Suppressor macrophage treated with lipopolysaccharide for 4 hours (primary cell): ENCODE measurements around the gene MEG3.

Experiments used
- DNase-seq: peaks from one replicate; pipeline ENCODE4 v3.0.0-alpha.2; 2020

The MEG3 gene

DNA sequence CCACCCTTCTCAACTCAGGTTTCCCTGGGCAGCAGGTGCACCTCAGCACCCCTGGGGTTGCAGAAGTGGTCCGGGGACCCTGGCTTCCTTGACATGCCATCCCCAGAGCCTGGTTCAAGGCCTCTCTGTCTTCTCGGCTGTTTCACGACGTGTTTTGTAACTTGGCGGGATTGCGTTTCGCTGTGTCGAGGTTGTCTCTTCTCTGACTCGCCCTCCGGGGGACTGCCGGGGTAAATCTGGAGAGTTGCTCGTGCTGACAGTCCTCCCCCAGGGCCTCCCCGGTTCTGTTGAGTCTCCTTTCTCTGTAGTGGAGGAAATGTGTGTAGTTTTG is 25.6 kb downstream of the MEG3 start:
- no peak for DNase-seq

DNA sequence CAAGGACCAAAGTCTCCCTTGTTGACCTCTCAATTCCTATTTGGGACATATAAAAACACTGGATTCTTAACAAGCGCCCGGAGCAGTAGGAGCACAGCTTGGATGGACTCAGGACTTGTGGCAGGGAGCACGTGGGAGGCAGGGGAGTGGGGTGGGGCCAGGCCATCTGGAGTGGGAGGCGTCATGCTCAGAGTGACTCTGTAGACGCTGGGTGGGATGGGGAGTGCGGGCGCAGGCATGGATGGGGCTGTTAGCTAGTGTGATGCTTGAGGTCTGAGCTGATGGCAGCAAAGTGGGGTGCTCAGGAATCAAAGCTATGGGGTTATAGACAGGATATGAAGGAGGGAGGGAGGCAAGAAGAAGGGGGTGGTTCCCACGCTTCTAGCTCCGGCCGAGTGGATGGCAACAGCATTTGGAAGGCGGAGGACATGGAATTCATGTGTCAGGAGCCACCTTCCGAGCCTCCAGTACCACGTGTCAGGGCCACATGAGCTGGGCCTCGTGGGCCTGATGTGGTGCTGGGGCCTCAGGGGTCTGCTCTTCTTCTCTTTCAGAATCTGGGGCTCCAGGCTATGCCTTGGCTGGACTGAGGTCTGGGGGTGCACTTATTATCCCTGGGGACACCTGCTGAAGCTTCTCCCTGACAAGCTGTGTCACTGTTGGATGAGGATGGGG is 26.2 kb downstream of the MEG3 start:
- DNase-seq = no peak

GRCh38 chr14:100854435-100854834 is 28.5 kb downstream of the MEG3 start:
- DNase-seq = no peak

DNA sequence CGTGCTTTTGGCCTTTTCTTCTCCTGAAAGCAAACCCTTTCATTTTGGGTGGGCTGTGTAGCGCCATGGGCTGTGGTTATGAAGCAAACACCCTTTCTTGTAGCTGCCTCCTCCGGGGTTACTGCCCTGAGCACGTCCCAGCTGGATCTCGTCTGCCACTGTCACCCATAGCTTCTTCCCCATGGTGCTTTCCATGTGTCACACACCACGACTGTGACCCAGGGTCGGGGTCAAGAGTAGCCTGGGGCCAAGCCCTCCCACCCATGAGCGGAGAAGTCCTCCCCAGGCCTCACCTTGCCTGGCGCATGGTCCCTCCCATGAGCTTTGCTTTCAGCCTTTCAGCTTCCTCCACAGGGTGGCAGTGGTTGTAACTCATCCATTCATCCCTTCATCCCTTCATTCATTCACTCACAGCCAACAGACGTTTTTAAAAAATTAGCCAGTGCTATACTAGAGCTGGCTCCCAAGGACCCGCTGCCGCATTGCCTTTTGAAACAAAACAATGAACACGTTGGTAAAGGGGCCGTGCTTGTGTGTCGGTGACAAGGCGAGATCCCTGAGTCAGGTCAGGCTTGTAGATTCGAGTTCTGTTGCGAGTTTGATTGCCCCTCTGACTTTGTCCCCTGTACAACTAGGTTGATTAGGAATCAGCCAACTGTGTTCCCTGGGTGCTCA is 29.5 kb downstream of the MEG3 start:
- no peak for DNase-seq

GRCh38 chr14:100856056-100856950 is 30.4 kb downstream of the MEG3 start:
- DNase-seq = no peak

GRCh38 chr14:100857233-100857922 is 31.5 kb downstream of the MEG3 start:
- DNase-seq = no peak

DNA sequence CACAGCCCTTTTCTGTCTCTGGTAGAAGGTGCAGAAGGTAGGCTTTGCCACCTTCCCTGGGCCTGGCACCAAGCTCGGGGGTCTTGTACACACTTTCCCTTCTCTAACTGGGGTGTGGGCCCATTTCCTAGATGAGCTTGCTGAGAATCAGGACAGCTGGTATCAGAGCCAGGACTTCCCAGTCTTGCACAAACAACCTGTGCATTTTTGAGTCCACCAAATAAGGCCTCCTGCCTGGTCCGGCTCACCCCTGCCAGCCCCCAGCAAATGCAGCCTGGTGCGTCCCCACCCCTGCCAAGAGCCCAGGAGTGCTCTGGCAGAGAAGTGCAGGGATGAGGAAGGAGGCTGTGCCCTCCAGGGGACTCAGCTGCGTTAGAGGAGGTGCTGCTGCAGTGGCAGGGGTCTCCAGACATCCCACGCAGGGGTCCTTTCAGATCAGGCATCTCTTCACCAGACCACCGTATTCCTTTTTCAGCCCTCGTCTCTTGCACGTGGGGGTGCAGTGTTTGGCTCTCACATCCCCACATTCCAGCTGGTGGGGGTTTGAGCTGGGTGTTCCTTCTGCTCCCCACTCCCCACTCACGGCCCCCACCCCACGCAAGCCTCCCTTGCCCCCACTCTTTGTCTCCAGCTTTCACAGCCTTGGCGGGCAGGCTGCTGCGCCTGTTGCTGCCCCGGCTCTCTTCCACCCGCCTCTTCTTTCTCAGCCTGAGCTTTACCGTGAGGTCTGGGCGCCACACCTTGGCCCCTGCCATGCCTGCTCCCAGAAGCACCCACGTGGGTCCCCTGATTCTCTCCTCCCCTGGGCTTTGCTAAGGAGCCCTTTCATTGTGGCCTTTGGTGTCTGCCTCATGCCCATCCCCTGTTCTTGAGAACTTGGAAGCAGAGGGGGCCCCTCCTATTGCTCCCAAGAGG is 32.3 kb downstream of the MEG3 start:
- no peak for DNase-seq

DNA sequence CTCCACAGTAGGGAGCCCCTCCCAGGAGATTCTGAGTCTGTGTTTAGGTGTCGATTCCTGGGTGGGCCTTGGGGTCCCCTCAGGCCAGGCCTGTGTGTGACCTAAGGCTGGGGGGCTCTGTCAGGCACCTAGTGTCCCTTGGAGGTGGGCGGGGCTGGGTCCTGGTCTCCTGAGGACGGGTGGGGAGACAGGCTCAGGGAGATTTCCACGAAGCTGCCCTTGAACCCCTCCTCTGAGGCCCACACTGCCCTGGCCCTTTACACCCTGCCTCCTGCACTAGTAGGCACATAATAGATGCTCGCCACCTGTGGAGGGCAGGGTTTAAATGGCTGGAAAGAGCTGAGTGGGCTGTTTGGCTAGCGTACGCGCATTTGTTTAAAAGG is 32.9 kb downstream of the MEG3 start:
- DNase-seq = no peak

DNA sequence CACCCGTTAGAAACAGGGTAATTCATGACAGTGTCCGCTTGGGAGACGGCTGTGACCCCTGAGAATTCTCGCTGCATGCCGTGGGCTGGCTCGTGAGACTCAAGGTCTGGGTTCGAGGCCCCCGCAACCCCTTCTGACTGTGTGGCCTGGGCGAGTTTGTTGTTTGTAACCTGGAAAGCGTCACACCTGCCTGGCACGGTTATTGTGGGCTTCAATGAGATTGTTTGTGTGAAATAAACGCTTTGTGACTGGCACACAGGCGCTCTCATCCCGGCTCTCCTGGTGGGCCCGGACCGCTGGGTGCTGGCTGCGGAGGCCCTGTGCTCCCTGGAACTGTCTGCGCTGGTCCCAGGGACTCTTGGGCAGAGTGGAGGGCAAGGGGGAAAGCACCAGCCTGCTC is 33.9 kb downstream of the MEG3 start:
- no peak for DNase-seq

DNA sequence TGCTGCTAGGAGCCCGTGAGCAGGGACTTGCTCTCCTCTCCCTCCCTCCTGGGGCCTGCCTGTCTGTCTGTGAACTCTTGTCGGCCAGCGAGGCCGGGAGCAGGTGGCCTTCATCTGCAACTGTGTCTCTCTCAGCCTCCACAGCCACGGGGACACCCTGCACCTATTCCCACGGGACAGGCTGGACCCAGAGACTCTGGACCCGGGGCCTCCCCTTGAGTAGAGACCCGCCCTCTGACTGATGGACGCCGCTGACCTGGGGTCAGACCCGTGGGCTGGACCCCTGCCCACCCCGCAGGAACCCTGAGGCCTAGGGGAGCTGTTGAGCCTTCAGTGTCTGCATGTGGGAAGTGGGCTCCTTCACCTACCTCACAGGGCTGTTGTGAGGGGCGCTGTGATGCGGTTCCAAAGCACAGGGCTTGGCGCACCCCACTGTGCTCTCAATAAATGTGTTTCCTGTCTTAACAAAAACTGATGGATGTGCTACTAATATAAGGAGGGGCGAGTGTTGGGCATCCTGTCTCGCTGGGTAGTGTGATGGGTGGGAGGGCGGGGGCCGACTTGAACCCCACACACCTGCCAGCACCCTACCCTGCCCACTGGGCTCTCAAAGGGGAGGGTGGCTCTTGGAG is 34.8 kb downstream of the MEG3 start:
- no peak for DNase-seq

GRCh38 chr14:100861188-100861936 is 35.4 kb downstream of the MEG3 start:
- DNase-seq = no peak

DNA sequence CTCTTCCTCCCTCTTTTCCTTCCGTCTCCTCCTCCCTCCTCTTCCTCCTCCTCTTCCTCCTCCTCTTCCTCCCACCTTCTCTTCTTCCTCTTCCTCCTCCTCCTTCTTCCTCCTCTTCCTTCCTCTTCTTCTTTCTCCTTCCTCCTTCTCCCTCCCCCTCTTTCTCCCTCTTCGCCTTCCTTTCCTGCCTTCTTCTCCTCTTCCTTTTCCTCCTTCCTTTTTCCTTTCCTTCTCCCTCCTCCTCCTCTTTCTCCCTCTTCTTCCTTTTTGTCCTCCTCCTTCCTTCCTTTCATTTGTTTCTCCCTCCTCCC is 36.0 kb downstream of the MEG3 start:
- no peak for DNase-seq

- no peak for DNase-seq
Observed at GRCh38 chr14:100862277-100862676, 36.4 kb downstream of the MEG3 start.

- no peak for DNase-seq
Observed at GRCh38 chr14:100862793-100863192, 36.9 kb downstream of the MEG3 start.

- DNase-seq = no peak
Observed at GRCh38 chr14:100864206-100864605, 38.3 kb downstream of the MEG3 start.

GRCh38 chr14:100864960-100865681 is 39.2 kb downstream of the MEG3 start:
- no peak for DNase-seq

DNA sequence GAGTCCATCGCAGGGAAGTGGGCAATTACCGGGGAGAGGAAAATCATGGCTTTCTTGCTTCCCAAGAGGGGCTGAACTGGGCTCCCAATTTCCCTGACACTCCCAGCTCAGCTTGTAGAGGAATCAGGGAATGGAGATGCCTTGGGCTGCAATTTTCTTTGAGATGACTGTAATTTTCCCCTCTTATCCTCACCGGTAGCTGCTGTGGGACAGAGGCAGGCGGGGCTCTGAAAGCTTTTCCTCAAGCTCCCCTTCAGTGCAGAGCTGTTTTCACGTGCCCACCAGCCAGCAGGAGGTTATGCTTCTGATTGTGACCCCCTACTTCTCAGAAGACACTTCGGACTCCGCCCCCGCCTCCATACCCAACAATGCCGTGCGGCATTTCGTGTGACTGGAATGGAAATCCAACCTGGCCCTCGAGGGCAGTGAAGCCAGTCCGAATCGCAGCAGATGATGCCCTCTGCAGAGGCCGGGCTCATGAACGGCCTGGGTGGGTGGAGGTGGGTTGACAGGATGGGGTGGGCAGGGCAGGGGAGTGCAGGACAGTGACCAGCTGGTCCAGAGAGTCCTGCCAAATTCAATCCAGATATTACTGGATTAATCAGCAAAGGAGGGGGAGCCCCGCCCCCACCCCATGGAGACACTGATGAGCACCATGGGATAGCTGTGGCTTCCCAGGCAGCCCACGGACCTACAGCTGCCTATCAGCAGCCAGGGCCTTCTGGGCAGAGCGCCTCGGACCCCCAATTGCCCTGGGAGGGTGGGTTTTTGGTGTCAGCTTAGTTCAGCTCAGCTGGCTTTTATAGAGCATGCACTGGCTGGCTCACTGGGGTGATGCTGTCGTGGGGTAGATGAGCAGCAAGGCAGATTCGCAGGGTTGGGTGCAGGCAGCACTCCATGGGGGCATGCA is 40.0 kb downstream of the MEG3 start:
- no peak for DNase-seq

- DNase-seq = no peak
Observed at GRCh38 chr14:100866666-100867630, 41.0 kb downstream of the MEG3 start.
